K562 (cell line): Measurements from ENCODE around the gene FOXO3. TPM values are rescaled to one million over a fixed set of nuclear protein-coding genes. Genes with fewer than 3 reads are reported as not detected.

Source experiments
- ATAC-seq: fragments of 200-7000 bp; cut with Tn5 transposase; 3 replicates; pipeline ENCODE4 v1.9.1; 2020; ENCODE audit warnings: moderate library complexity
- BruUV-seq: library from RNA; stranded (reverse); fragments of 400-500 nt; replicated peaks from 2 replicates; lab custom pipeline; 2021; lab: Mats Ljungman, UMichigan
- CTCF ChIA-PET: fragments of 300-600 bp; formaldehyde crosslinking; extraction: SDS; loops from one replicate; lab custom pipeline; 2021; ENCODE audit warnings: low intra/inter-chr PET ratio; lab: Yijun Ruan, JAX
- POLR2A ChIA-PET: fragments of 300-600, 350-650 bp; sonication (Branson Sonifier 250); formaldehyde crosslinking; extraction: SDS; loops from one replicate; lab custom pipeline; 2021; ENCODE audit warnings: antibody characterized with exemption, inconsistent platforms; lab: Yijun Ruan, JAX
- DNase-seq, 4 experiments: peaks; one replicate each; pipeline versions ENCODE4 v3.0.0 to v3.0.0-alpha.2; 2011 to 2018; ENCODE audit warnings: low spot score in 3 of 4, mixed read lengths in 3 of 4; ENCODE audit errors: extremely low read depth in 1 of 4
- FAIRE-seq: peaks from 2 replicates; lab custom pipeline; 2011; peaks lifted over from hg19 to GRCh38; lab: Jason Lieb, UNC
- H2AFZ ChIP-seq: 2 replicates; pipeline ENCODE4 v1.6.0; 2011; ENCODE audit warnings: low read depth, low read length, control low read depth, inconsistent platforms
- H3K27ac ChIP-seq: fragments of 200-600 bp; 3 replicates; pipeline ENCODE4 v1.8.0; 2011; ENCODE audit warnings: low read depth, mild to moderate bottlenecking, control low read depth, inconsistent platforms, low read length, moderate library complexity, mixed read lengths; ENCODE audit errors: extremely low read depth
- H3K27me3 ChIP-seq, 2 experiments: fragments of 300-600 bp in 1 of 2; 2 replicates in 1 of 2; 3 replicates in 1 of 2; pipeline versions ENCODE4 v1.6.0 to v1.8.0; 2011; ENCODE audit warnings: inconsistent platforms in 2 of 2, low read length in 2 of 2, mild to moderate bottlenecking in 1 of 2, mixed read lengths in 1 of 2, moderate library complexity in 1 of 2; ENCODE audit not compliant: control insufficient read depth in 2 of 2, insufficient read depth in 2 of 2
- H3K36me3 ChIP-seq: fragments of 300-600 bp; 3 replicates; pipeline ENCODE4 v1.8.0; 2011; ENCODE audit warnings: mild to moderate bottlenecking, low read length, inconsistent platforms; ENCODE audit not compliant: control insufficient read depth, insufficient read depth
- H3K4me1 ChIP-seq, 2 experiments: fragments of 200-600 bp in 1 of 2; replicated peaks in 1 of 2; 2 replicates in 1 of 2; 3 replicates in 1 of 2; pipeline versions ENCODE4 v1.5.1 to v1.8.0; 2011; ENCODE audit warnings: inconsistent platforms in 2 of 2, low read length in 2 of 2, mild to moderate bottlenecking in 1 of 2, mixed read lengths in 1 of 2, moderate library complexity in 1 of 2; ENCODE audit not compliant: control insufficient read depth in 2 of 2, insufficient read depth in 2 of 2
- H3K4me2 ChIP-seq: 2 replicates; pipeline ENCODE4 v1.6.1; 2011; ENCODE audit warnings: low read length, control low read depth, inconsistent platforms, mixed read lengths; ENCODE audit not compliant: insufficient read depth
- H3K4me3 ChIP-seq: fragments of 200-600 bp; sonication (generic), shearing (Covaris generic); 2 replicates; pipeline ENCODE4 v1.5.1; 2016; ENCODE audit warnings: control low read depth, inconsistent platforms
- H3K79me2 ChIP-seq: fragments of 200-600 bp; 3 replicates; pipeline ENCODE4 v1.8.0; 2011; ENCODE audit warnings: low read length, inconsistent platforms; ENCODE audit not compliant: control insufficient read depth, insufficient read depth
- H3K9ac ChIP-seq, 2 experiments: 2 replicates each; pipeline versions ENCODE4 v1.6.0 to v1.6.1; 2011; ENCODE audit warnings: low read depth in 2 of 2, low read length in 2 of 2, control low read depth in 1 of 2, inconsistent platforms in 1 of 2, mild to moderate bottlenecking in 1 of 2, mixed read lengths in 1 of 2; ENCODE audit not compliant: insufficient read depth in 1 of 2
- H3K9me1 ChIP-seq: one replicate; pipeline ENCODE4 v1.6.0; 2011; ENCODE audit warnings: inconsistent platforms, mild to moderate bottlenecking, low read length, moderate library complexity; ENCODE audit not compliant: control insufficient read depth, insufficient read depth
- H3K9me3 ChIP-seq: replicated peaks from 2 replicates; pipeline ENCODE4 v1.5.1; 2011; ENCODE audit warnings: low read depth, low read length, inconsistent platforms; ENCODE audit not compliant: control insufficient read depth, insufficient read depth
- H4K20me1 ChIP-seq: replicated peaks from 2 replicates; pipeline ENCODE4 v1.6.1; 2011; ENCODE audit warnings: low read length, inconsistent platforms, mixed read lengths; ENCODE audit not compliant: control insufficient read depth, insufficient read depth
- CBX3 ChIP-seq, 2 experiments: IDR thresholded peaks; 1 replicate in 1 of 2; 2 replicates in 1 of 2; pipeline ENCODE4 v1.6.1; 2012; ENCODE audit warnings: inconsistent platforms in 2 of 2, low read length in 2 of 2, borderline replicate concordance in 1 of 2, control low read depth in 1 of 2
- FOXA3 ChIP-seq, 2 experiments: fragments of 450-650 bp in 1 of 2; sonication (generic) in 1 of 2; formaldehyde crosslinking; IDR thresholded peaks in 1 of 2; conservative IDR thresholded peaks in 1 of 2; 2 replicates each; pipeline versions ENCODE4 v1.4.0 to v1.8.0; 2020 to 2022; ENCODE audit warnings: mild to moderate bottlenecking in 2 of 2, missing genetic modification reagents in 1 of 2
- MAZ ChIP-seq, 2 experiments: fragments of 450-650 bp in 1 of 2; sonication (generic) in 1 of 2; formaldehyde crosslinking; IDR thresholded peaks in 1 of 2; conservative IDR thresholded peaks in 1 of 2; 2 replicates each; pipeline versions ENCODE4 v1.4.0 to v1.5.0; 2020; ENCODE audit warnings: mild to moderate bottlenecking in 1 of 2, missing genetic modification reagents in 1 of 2
- MED1 ChIP-seq: sonication (generic); formaldehyde crosslinking; IDR thresholded peaks from 2 replicates; pipeline ENCODE4 v1.8.1; 2023; ENCODE audit warnings: missing genetic modification reagents, borderline replicate concordance
- NR2F6 ChIP-seq: fragments of 450-650 bp; formaldehyde crosslinking; IDR thresholded peaks from 2 replicates; pipeline ENCODE4 v1.4.0; 2020; ENCODE audit warnings: mild to moderate bottlenecking
- POLR3A ChIP-seq: IDR thresholded peaks from 2 replicates; pipeline ENCODE4 v1.6.1; 2011; ENCODE audit warnings: borderline replicate concordance, mild to moderate bottlenecking, moderate library complexity; ENCODE audit not compliant: insufficient read length, insufficient read depth; ENCODE audit errors: extremely low read depth
- RHOXF2B ChIP-seq: fragments of 250-450 bp; sonication (Bioruptor Pico); conservative IDR thresholded peaks from 2 replicates; pipeline ENCODE4 v1.5.1; 2021
- SIN3B ChIP-seq: fragments of 450-650 bp; IDR thresholded peaks from 2 replicates; pipeline ENCODE4 v1.6.1; 2017; ENCODE audit warnings: low read depth, mild to moderate bottlenecking, moderate library complexity
- SMAD1 ChIP-seq: fragments of 150-350 bp; IDR thresholded peaks from 2 replicates; pipeline ENCODE4 v1.6.1; 2014; ENCODE audit warnings: low read length, low read depth; ENCODE audit not compliant: partially characterized antibody
- SNRNP70 ChIP-seq: fragments of 200-400 bp; formaldehyde crosslinking; optimal IDR thresholded peaks from 2 replicates; pipeline ENCODE3; 2017; ENCODE audit warnings: low read depth, low read length
- XRCC5 ChIP-seq: fragments of 200-400 bp; formaldehyde crosslinking; IDR thresholded peaks from 2 replicates; pipeline ENCODE4 v1.6.1; 2017; ENCODE audit warnings: low read depth, mild to moderate bottlenecking, low read length
- ZKSCAN3 ChIP-seq: fragments of 250-450 bp; sonication (Bioruptor Pico); IDR thresholded peaks from 2 replicates; pipeline ENCODE4 v1.4.0; 2020
- WGBS: fragments of 100-300 bp; shearing (Covaris generic); methylation state at CpG from one replicate; pipeline ENCODE4 v1.1.6; 2016; ENCODE audit warnings: low coverage, mixed read lengths; ENCODE audit not compliant: insufficient coverage; ENCODE audit errors: missing lambda C conversion rate; 5-methylcytosine and 5-hydroxymethylcytosine counted together
- in situ Hi-C: fragments of 300-500 bp; cut with MboI; formaldehyde crosslinking; loops from 4 replicates; pipeline ENCODE4 v1.15.0; 2018; ENCODE audit warnings: inconsistent platforms, mixed read lengths
- intact Hi-C: fragments of 100-400 bp; cut with micrococcal nuclease; formaldehyde crosslinking; loops from 2 replicates; pipeline ENCODE4 v1.14.2; 2022
- polyA plus RNA-seq, 8 experiments: library from polyadenylated mRNA; depleted of rRNA in 4 of 8; stranded (reverse) in 5 of 8; unstranded in 3 of 8; fragments of >200 nt; fragmentation: Nextera tagmentation in 2 of 8; fragmentation: Illumina TruSeq in 1 of 8; extraction: Ambion mirVana in 2 of 8; extraction: Trizol in 1 of 8; gene quantifications; 2 replicates each; pipeline versions ENCODE4 v1.2.1 to v1.2.3, GENCODE V29; 2011 to 2014; ENCODE audit warnings: inconsistent platforms in 1 of 8, missing spikeins in 1 of 8
- total RNA-seq, 7 experiments: library from RNA; depleted of rRNA in 6 of 7; stranded (reverse); fragments of >200 nt in 6 of 7; fragmentation: Illumina TruSeq in 2 of 7; extraction: Trizol in 2 of 7; gene quantifications; 2 replicates each; pipeline versions ENCODE4 v1.2.1 to v1.2.3, GENCODE V29; 2011 to 2021; ENCODE audit warnings: low replicate concordance in 1 of 7
- TF ChIP-seq, protein P1 (sequence below): fragments of 250-450 bp; sonication (Bioruptor Pico); IDR thresholded peaks from 2 replicates; pipeline ENCODE4 v1.6.1; 2021; ENCODE audit warnings: mild to moderate bottlenecking
- TF ChIP-seq, protein P2 (sequence below): fragments of 250-450 bp; sonication (Bioruptor Pico); IDR thresholded peaks from 2 replicates; pipeline ENCODE4 v1.5.0; 2022; ENCODE audit warnings: mild to moderate bottlenecking

The FOXO3 gene
- total and polyA plus RNA-seq, 9 of the 15 experiments (the other 6 are each of a cell fraction or from before 2014, with no cell fraction given) = 3.0 to 14.6 (median 6.0) TPM

DNA sequence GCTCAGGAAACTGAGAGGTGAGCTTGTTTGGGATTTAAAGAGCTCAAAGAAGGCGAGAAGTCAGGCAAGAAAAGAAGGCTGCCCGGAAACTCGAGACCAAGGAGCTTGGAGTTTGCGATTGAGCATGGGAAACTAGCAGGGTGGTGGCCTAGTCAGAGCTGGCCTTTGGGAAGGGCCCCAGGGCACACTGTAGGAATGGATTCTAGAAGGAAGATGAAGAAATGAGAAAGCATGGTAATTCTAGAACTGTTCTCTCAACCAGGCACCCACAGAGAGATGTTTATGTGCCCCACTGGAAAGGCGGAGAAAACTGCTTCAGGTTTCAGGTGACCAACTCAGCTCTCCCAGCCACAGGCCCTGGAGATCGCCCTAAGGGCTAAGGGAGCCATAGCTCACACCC lies 126.2 kb downstream of the FOXO3 start:
- 0 out of 2 replicates have a peak, but pooled peaks have one; percentile 42 for TF ChIP-seq MED1 (CRISPR knock-in tag)
- no peak for TF ChIP-seq POLR3A
- no peak for DNase-seq
- Histone ChIP-seq H3K36me3 (no peaks in the 10 kb centered on the region), H2AFZ (no peak overlapping the region), H3K9me1 (no peaks in the 10 kb centered on the region), H3K9ac (no peak overlapping the region), H3K4me2 (no peak overlapping the region), H3K4me1 (peaks cover 13 to 33% of the 10 kb centered on the region in 2 experiments), H3K79me2 (no peaks in the 10 kb centered on the region), H4K20me1 (no peaks in the 10 kb centered on the region), H3K27me3 (no peaks in the 10 kb centered on the region), H3K4me3 (no peak overlapping the region), H3K9me3 (no peaks in the 10 kb centered on the region), H3K27ac (no peak overlapping the region)
- in situ Hi-C loops = no loop called here
- ATAC-seq = no peak
- no TSS peak for BruUV-seq
- POLR2A ChIA-PET = interaction anchor here (0.7 to 1.2 kb wide), 4 partner anchors 11 to 19 kb away, joined by 3 to 4 read pairs (median 3); no protein-coding TSS in a partner anchor
- 87% methylated on average over 6 of the region's 6 CpGs for WGBS
- CTCF ChIA-PET = no interaction called here
- FAIRE-seq = no peak
- intact Hi-C loops = no loop called here

- intact Hi-C loops (no loop called here), in situ Hi-C loops (no loop called here)
- H3K4me2 ChIP-seq = no peak overlapping the region
- WGBS = 53% methylated on average over 1 of the region's 1 CpG
- FAIRE-seq = no peak
- H3K9ac ChIP-seq = no peak overlapping the region
- H2AFZ ChIP-seq = no peak overlapping the region
- no peaks in the 10 kb centered on the region for H3K27me3 ChIP-seq
- no peak for ATAC-seq
- no peaks in the 10 kb centered on the region for H4K20me1 ChIP-seq
- no peak overlapping the region for H3K4me3 ChIP-seq
- BruUV-seq = no TSS peak
- H3K9me1 ChIP-seq = no peaks in the 10 kb centered on the region
- H3K36me3 ChIP-seq = no peaks in the 10 kb centered on the region
- no peaks in the 10 kb centered on the region for H3K79me2 ChIP-seq
- H3K27ac ChIP-seq = no peak overlapping the region
- ChIA-PET CTCF (no interaction called here), POLR2A (no interaction called here)
- DNase-seq = no peak
- H3K9me3 ChIP-seq = no peaks in the 10 kb centered on the region
- H3K4me1 ChIP-seq = peaks cover 13 to 33% of the 10 kb centered on the region in 2 experiments
- TF ChIP-seq, protein P1, sequence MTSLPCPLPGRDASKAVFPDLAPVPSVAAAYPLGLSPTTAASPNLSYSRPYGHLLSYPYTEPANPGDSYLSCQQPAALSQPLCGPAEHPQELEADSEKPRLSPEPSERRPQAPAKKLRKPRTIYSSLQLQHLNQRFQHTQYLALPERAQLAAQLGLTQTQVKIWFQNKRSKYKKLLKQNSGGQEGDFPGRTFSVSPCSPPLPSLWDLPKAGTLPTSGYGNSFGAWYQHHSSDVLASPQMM = no peak
- no peak for TF ChIP-seq ZKSCAN3
- TF ChIP-seq XRCC5 = no peak
- TF ChIP-seq MAZ (CRISPR knock-in tag; conservative IDR thresholded peaks at IDR 0.05 in 1 of 2, IDR thresholded peaks at IDR 0.05 in 1 of 2) = no peak
- no peak for TF ChIP-seq SMAD1
- no peak for TF ChIP-seq NR2F6
- TF ChIP-seq CBX3 (IDR thresholded peaks at IDR 0.05; ENCODE audit: borderline replicate concordance in 1 of 2, low read length in 2 of 2) = no peak
- TF ChIP-seq, protein P2, sequence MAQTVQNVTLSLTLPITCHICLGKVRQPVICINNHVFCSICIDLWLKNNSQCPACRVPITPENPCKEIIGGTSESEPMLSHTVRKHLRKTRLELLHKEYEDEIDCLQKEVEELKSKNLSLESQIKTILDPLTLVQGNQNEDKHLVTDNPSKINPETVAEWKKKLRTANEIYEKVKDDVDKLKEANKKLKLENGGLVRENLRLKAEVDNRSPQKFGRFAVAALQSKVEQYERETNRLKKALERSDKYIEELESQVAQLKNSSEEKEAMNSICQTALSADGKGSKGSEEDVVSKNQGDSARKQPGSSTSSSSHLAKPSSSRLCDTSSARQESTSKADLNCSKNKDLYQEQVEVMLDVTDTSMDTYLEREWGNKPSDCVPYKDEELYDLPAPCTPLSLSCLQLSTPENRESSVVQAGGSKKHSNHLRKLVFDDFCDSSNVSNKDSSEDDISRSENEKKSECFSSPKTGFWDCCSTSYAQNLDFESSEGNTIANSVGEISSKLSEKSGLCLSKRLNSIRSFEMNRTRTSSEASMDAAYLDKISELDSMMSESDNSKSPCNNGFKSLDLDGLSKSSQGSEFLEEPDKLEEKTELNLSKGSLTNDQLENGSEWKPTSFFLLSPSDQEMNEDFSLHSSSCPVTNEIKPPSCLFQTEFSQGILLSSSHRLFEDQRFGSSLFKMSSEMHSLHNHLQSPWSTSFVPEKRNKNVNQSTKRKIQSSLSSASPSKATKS (CRISPR knock-in tag) = no peak
- TF ChIP-seq FOXA3 (CRISPR knock-in tag; conservative IDR thresholded peaks at IDR 0.05 in 1 of 2, IDR thresholded peaks at IDR 0.05 in 1 of 2) = no peak
- TF ChIP-seq SIN3B = no peak
- no peak for TF ChIP-seq RHOXF2B (CRISPR knock-in tag)
- no peak for TF ChIP-seq SNRNP70
These were observed 127.2 kb downstream of the FOXO3 start for GRCh38 chr6:108687921-108688320.
